NCI-H1417 treated with DMSO at 0.1 percent for 48 hours (cell line): ENCODE data around the gene RYK.
"Not testable (repeated sequence)": the region's sequence is repeated elsewhere in the genome, so short reads cannot be mapped to it uniquely, and the experiment has no call there.

Experiments used
- DNase-seq: peaks from one replicate; lab custom pipeline; 2025; lab: John Stamatoyannopoulos, UW

The RYK gene

GRCh38 chr3:134250717-134251220, at the start of gene RYK:
RYK (minus strand) TSS chr3:134250859; CDS start chr3:134250654, 205 bp downstream.
- DNase-seq: peak; percentile 52

DNA sequence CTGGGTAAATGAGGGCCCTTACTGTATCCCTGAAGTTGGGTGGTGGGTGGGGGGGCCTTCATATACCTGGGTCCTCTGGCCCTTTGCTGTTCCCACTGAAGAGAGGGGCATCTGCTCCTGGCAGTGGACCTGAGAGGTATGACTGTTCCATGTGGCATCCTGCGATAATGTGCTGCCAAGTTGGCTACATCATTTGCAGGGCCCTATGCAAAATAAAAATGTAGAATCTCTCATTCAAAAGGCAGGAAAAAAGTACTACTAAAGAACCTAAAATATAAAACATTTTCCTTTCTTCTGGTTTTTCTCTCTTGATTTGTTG, 49.2 kb upstream of the RYK start:
- DNase-seq: no peak

GRCh38 chr3:134299185-134299887, 48.7 kb upstream of the RYK start:
- no peak for DNase-seq

GRCh38 chr3:134298249-134298648, 47.6 kb upstream of the RYK start:
- DNase-seq: no peak

DNA sequence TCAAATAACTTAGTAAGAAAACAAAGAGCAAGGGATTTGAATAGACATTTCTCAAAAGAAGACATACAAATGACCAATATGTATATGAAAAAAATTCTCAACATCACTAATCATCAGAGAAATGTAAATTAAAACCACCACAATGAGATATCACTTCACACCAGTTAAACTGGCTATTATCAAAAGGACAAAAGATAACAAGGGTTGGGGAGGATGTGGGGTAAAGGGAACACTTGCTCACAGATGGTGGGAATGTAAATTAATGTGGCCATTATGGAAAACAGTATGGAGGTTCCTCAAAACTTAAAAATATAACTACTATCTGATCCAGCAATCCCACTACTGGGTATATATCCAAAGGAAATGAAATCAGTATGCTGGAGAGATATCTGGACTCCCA, 46.0 kb upstream of the RYK start:
- no peak for DNase-seq

GRCh38 chr3:134295930-134296329, 45.3 kb upstream of the RYK start:
- DNase-seq: no peak

DNA sequence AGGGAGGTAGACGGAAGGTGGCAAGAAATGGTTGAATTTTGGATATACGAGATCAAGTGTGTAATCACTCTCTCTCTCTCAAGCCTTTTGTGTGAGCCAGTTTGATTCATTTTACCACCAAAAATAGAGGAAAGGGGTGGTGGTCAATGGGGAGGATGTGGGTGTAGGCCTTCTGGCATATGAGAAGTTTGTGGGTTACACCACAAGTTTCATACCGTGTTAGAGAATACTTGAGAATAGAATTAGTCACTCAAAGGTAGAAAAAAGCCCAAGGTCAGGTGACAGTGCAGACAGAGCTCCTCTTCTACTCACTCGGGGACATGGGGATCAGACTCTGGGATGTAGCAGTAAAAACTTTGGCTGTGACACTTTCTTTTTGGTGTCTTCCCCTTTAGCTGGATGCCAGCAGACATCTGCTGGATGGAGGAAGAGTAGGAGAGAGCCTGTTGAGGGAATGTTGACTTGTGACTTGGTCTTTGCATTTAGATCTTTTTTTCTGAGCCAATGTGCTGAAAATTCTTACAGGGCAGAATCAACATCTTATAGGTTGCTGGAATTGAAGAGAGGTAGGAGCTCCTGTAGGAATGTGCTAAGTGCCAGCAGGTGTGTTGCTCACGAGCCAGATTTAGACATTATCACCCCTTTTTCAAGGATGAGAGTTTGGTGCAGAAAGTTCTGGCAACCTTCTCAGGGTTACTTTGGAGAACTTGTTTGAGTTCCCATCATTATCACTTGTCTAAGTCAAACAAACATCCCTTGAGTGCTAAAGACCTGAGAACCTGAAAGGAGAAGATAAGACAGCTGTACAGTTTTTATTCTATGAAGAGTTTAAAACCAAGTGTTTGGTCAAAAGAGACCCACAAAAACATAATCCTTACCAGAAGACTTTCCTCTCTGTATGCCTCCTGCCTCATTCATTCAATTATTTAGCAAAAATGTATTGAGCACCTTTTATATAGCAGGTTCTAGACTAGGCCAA, 43.9 kb upstream of the RYK start:
- no peak for DNase-seq

DNA sequence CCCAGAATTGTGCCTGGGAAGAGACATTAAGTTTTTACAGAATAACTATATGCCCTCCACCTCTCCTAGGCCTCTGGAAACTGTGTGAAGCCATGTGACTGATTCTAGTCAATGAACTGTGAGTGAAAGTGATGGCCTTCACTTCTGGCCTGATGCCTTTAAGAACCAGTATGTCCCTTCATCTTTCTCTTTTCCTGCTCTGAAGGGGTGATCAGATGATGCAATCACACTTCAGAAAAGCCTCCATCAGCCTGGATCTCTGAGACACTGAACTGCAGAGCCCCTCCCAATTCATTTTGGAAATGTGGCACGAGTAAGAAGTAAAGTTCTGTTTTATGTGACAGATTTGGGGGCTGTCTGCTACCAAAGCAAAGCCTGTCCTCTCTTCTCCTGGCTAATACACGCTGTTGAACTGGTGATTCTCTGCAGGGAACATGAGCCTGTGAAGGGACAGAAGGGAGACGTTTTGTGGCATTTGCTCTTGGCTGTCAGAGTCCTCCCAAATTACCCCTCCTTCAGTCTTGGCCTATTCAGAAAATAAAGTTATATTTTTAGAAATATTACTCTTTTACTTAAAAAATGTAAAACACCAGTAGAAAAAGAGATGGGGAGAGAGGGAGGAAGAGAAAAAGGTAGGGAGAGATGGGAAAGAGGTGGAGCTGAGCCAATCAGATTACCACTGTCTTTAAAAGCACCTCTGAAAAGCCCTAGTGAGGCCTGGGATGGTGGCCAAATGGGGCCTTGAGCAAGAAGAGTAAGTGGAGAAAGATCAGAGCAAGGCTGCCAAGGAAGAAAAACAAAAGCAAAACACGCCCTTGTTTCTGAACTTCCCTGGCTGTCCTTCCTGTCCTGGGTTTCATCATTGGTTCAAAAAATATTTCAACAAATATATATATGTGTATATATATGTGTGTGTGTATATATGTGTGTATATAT, 40.9 kb upstream of the RYK start:
- DNase-seq: no peak

DNA sequence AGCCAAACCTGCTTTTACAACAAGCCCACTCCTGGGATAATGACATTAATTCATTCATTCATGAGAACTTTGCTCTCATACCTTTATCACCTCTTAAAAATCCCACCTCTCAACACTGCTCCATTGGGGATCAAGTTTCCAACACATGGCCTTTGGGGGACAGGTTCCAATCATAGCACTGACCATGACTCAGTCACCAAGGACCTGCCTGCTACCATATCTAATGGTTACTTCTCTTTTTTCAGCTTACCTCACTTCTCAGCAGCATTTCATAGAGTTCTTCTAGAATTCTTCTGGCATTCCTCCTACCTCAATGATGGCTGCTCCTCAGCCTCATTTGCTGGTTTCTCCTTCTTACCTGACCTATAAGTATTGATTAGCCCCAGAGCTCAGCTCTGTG, 36.9 kb upstream of the RYK start:
- DNase-seq: no peak

GRCh38 chr3:134284438-134284837, 33.8 kb upstream of the RYK start:
- no peak for DNase-seq

GRCh38 chr3:134282659-134283047, 32.0 kb upstream of the RYK start:
- no peak for DNase-seq

GRCh38 chr3:134281912-134282658, 31.4 kb upstream of the RYK start:
- no peak for DNase-seq

GRCh38 chr3:134279466-134279865, 28.8 kb upstream of the RYK start:
- DNase-seq: no peak

- no peak for DNase-seq
These were observed 26.5 kb upstream of the RYK start for GRCh38 chr3:134277066-134277660.

GRCh38 chr3:134276086-134276485, 25.4 kb upstream of the RYK start:
- DNase-seq: no peak

DNA sequence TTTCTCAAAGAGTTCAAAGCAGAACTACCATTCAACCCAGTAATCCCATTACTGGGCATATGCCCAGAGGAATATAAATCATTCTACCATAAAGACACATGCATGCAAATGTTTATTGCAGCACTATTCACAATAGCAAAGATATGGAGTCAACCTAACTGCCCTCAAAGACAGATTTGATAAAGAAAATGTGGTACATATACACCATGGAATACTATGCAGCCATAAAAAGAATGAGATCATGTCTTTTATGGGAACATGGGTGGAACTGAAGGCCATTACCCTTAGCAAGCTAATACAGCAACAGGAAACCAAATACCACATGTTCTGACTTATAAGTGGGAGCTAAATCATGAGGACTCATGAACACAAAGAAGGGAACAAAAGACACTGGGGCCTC, 24.5 kb upstream of the RYK start:
- DNase-seq: not testable (repeated sequence)

DNA sequence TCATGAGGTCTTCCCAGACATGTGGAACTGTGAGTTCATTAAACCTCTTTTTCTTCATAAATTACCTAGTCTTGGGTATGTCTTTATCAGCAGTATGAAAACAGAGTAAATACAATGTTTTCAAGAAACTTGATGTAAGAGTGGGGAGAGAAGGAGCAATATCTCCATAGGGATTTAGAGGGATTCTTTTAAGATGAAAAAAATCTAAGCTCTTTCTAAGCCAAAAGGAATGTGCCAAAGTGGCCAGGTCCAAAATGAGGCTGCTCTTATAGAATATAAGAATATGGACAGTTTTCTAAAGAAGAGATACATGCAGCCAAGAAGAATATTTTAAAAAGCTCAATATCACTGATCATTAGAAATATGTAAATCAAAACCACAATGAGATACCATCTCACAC, 23.9 kb upstream of the RYK start:
- DNase-seq: no peak

DNA sequence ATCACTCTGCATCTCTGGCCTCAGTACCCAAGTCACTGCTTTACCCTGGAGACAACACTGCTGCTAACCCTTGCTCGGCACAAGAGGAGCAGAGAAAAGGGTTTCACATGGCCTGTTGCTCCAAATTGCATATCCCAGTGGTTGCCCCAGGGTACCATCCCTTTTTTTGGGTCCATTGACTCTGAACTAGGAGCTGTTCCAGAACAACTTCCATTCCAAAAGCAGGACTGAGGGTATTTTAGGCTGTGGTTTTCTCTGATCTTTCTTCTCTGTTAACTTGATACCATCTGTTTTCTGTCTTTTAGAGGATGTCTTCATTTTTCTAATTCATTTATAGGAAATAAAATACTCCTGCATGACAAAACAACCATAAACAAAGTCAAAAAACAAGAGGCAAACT, 17.3 kb upstream of the RYK start:
- DNase-seq: no peak

DNA sequence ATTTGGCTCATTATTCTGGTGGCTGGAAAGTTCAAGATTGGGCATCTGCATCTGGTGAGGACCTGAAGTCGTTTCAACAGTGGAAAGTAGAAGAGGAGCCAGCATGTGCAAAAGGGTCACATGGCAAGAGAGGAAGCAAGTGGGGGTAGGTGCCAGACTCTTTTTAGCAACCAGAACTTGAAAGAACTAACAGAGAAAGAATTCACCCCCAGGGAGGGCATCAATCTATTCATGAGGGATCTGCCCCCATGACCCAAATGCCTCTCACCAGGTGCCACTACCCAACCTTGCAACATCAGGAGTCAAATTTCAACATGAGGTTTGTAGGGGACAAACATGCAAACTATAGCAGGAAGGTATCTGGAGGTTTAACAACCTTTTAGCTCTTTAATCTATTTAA, 10.3 kb upstream of the RYK start:
- no peak for DNase-seq

- no peak for DNase-seq
These were observed 8.2 kb upstream of the RYK start for GRCh38 chr3:134258761-134259347.

DNA sequence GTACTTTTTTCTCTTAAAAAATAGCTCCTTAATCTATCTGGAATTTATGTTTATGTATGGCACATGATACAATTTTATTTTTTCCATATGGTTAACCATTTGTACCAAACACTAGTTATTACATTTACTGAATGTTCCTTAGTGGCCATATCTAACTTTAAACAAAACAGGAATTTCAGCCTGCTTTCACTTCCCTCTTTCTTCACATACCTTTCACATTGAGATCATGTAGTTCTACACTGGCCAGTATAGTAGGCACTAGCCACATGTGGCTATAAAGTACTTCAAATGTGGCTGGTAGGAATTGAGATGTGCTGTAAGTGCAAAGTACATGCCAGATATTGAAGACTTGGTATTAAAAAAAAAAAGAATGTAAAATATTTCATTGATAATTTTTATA, 4.7 kb upstream of the RYK start:
- no peak for DNase-seq
